IPS-15b (cell line): ENCODE measurements around the gene IQSEC3.

Experiments
- H3K27me3 ChIP-seq: one replicate; pipeline ENCODE4 v1.6.1; 2013; ENCODE audit warnings: low read length; ENCODE audit not compliant: control insufficient read depth, insufficient read depth
- H3K36me3 ChIP-seq: one replicate; pipeline ENCODE4 v1.6.1; 2013; ENCODE audit warnings: low read length; ENCODE audit not compliant: control insufficient read depth, insufficient read depth
- H3K4me1 ChIP-seq: one replicate; pipeline ENCODE4 v1.6.1; 2013; ENCODE audit warnings: mild to moderate bottlenecking, low read length; ENCODE audit not compliant: control insufficient read depth, insufficient read depth
- H3K4me3 ChIP-seq: one replicate; pipeline ENCODE4 v1.5.1; 2013; ENCODE audit warnings: low read depth, low read length
- H3K9ac ChIP-seq: one replicate; pipeline ENCODE4 v1.6.1; 2013; ENCODE audit warnings: low read depth, mild to moderate bottlenecking, low read length
- H3K9me3 ChIP-seq: one replicate; pipeline ENCODE4 v1.6.1; 2013; ENCODE audit warnings: mild to moderate bottlenecking, low read length; ENCODE audit not compliant: control insufficient read depth, insufficient read depth

The IQSEC3 gene

DNA sequence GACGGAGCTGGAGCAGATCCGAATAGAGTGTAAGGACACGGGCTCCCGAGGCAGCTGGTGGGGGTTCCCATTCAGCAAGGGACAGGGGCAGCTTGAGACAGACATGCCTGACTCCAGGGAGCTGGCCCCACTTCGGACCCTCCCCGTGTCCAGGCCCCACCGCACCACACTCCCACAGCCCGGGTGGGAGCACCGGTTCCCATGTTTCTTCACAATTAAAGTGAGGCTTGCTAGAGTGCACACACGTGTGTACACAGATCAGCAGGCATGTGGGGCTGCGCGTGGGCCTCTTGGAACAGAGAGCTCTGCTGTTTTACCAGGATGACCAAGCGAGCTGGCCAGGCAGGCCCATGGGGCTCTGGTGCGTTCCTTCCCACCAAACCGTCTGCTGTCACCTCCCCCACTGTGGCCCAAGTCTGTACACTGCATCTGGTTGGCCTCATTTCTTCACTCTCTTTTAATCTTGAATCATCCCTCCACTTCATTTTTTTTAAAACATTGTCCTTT is 99.3 kb downstream of the IQSEC3 start:
- Histone ChIP-seq H3K9ac (no peak overlapping the region), H3K4me1 (no peaks in the 10 kb centered on the region), H3K27me3 (peaks cover 3% of the 10 kb centered on the region)

DNA sequence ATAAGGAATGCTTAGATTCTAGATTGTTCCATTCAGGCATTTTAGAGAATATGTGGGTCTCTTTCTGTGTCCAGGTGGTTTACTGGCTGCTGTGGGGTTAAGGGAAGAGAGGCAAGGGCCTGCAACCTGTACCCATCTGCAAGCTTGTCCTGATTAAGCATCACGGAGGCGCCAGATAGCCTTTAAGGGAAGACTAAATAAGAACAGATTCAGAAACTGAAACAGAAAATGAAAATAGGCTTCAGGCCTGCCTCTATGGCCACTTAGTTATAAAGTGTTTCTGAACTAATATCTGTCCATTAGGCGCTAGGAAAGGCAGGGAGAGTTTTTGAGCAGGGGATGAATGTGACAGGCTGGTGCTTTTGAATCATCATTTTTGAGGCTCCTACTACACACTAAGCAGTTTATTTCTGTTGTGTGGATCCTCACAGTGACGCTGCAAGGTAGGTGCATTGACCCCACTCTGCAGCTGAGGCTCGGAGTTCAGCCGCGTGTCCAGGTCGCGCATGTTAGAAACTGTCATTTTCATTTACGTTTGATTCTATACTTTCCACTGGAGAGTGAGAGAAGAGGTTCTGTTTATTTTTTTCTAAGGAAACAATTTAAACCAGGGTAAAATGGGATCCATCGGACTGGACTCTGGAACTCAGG is 100.0 kb downstream of the IQSEC3 start:
- no peaks in the 10 kb centered on the region for H3K36me3 ChIP-seq
- no peak overlapping the region for H3K9ac ChIP-seq
- H3K27me3 ChIP-seq, result peaks cover 3% of the 10 kb centered on the region
- H3K4me1 ChIP-seq, result no peaks in the 10 kb centered on the region
- no peak overlapping the region for H3K4me3 ChIP-seq
- no peaks in the 10 kb centered on the region for H3K9me3 ChIP-seq

More for the DNA sequence above, 99.3 kb downstream of the IQSEC3 start:
- Histone ChIP-seq H3K9me3 (no peaks in the 10 kb centered on the region), H3K36me3 (no peaks in the 10 kb centered on the region), H3K4me3 (no peak overlapping the region)

DNA sequence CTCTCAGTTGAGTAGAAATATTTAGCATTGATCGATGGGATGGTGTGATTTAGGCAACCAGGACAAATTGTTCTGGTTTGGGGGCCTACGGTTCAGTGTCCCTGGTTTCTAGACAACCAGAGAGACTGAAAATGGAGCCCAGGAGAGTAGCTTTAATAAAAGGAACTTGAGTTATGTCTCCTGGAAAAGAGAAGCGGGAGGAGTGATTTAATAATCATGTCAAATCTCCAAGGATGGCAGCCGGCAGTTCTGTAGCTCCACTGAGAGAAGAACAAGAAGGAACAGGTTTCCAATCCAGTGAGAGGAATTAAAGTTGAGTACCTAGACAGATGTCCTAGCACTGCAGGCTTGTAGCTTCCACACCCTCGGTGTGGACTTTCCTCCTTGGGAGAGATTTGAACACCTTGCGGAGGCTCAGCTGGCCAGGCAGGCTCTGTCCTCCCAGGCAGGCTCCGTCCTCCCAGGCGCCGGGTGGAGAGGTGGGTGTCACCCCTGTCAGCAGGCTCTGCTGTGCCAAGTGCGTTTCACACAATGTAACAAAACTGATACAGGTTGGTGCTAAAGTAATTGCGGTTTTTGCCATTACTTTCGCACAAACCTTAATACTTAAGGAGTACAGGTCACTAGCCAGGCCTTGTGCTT is 101.5 kb downstream of the IQSEC3 start:
- H3K4me1 ChIP-seq, result no peaks in the 10 kb centered on the region
- H3K27me3 ChIP-seq, result peaks cover 3% of the 10 kb centered on the region
- H3K36me3 ChIP-seq, result no peaks in the 10 kb centered on the region
- no peak overlapping the region for H3K9ac ChIP-seq
- H3K9me3 ChIP-seq, result no peaks in the 10 kb centered on the region
- H3K4me3 ChIP-seq, result no peak overlapping the region

GRCh38 chr12:168763-169525 is 102.4 kb downstream of the IQSEC3 start:
- Histone ChIP-seq H3K9ac (no peak overlapping the region), H3K4me1 (no peaks in the 10 kb centered on the region), H3K9me3 (no peaks in the 10 kb centered on the region), H3K36me3 (no peaks in the 10 kb centered on the region), H3K4me3 (no peak overlapping the region), H3K27me3 (peaks cover 2% of the 10 kb centered on the region)

DNA sequence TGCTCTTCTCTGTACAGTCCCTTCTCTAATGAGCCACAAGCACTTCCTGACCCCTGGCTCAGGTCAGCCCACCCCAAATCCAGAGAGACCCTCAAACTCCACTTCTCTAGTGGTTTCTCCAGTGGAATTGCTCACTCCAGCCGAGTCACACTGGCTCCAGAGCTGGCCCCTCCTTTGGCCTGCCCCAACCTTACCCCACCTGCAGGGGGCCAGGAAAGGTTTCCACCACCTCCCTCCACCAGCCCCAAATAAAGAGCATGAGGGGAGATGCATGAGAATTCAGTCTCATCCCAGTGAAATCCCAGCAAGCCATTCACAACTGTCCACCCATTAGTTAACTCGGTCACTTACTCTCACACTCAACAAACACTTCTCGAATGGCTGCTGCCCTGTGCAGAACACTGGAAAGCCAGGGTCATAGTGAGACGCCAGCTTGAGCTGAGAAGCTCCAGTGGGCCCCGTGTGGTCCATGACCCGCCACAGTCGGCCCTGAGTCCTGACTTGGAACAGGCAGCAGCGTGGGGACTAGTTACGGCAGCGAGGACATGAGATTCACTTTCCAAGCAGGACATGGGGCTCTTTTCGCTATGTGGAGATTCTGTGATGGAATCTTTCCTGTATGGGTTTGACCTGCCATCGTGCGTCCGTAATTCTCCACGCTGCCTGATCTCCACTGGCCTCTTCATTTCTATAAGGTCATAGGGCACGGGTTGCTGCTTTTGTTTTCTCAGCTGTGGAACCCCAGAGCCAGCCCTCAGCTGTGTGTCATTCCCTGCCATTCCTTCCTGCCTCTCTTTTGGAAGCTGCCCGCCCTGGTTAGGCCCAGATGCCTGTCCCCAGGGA is 103.2 kb downstream of the IQSEC3 start:
- H3K9ac ChIP-seq, result no peak overlapping the region
- H3K27me3 ChIP-seq, result no peaks in the 10 kb centered on the region
- no peak overlapping the region for H3K4me3 ChIP-seq
- H3K36me3 ChIP-seq, result no peaks in the 10 kb centered on the region
- H3K9me3 ChIP-seq, result no peaks in the 10 kb centered on the region
- no peaks in the 10 kb centered on the region for H3K4me1 ChIP-seq

DNA sequence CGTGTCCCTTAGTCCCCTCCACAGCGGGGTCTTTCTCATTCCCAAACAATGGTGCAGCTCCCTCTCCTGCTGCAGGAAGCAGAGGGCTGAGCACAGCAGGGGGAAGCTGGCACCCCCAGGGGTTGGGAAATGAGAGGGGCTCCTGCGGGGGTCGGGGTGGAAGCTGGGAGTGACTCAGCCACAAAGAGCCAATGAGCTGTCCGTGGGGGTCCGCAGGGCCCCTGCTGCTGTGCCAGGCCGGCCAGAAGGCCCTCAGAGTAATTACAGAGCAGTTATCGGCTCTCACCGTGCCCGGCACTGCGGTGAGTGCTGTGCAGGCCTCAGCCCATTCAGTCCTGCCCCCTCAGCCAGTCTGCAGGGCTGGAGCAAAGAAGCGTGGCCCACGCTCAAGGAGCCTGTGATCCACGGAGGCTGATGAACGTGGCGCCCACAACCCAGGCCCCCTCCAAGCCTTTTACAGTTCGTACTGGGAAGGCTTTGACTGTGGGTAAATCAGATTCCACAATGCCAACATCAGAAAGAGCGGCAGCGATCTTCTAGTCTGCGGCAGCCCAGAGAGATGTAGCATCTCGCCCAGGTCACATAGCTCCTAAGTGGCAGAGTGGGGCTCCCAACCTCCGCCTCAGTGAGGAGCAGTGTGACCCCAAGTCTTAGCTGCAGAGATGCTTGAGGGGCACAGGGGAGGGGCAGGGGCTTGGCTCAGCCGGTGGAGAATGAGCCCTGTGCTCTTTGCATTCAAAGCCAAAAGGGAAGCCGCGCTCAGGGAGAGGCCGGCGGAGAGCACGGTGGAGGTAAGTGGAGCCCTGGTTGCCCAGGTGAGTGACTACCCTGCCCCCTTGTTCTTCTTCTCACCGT is 104.0 kb downstream of the IQSEC3 start:
- H3K4me1 ChIP-seq, result no peaks in the 10 kb centered on the region

GRCh38 chr12:171276-171675 is 104.7 kb downstream of the IQSEC3 start:
- Histone ChIP-seq H3K36me3 (no peaks in the 10 kb centered on the region), H3K9me3 (no peaks in the 10 kb centered on the region), H3K27me3 (no peaks in the 10 kb centered on the region), H3K4me3 (no peak overlapping the region), H3K9ac (no peak overlapping the region), H3K4me1 (no peaks in the 10 kb centered on the region)

More for the DNA sequence above, 104.0 kb downstream of the IQSEC3 start:
- Histone ChIP-seq H3K4me3 (no peak overlapping the region), H3K36me3 (no peaks in the 10 kb centered on the region), H3K27me3 (no peaks in the 10 kb centered on the region), H3K9me3 (no peaks in the 10 kb centered on the region), H3K9ac (no peak overlapping the region)

GRCh38 chr12:171743-172676 is 105.4 kb downstream of the IQSEC3 start:
- Histone ChIP-seq H3K9ac (no peak overlapping the region), H3K9me3 (no peaks in the 10 kb centered on the region), H3K4me3 (no peak overlapping the region), H3K4me1 (no peaks in the 10 kb centered on the region), H3K36me3 (no peaks in the 10 kb centered on the region), H3K27me3 (no peaks in the 10 kb centered on the region)

- Histone ChIP-seq H3K9me3 (no peaks in the 10 kb centered on the region), H3K4me1 (no peaks in the 10 kb centered on the region), H3K27me3 (no peaks in the 10 kb centered on the region), H3K4me3 (no peak overlapping the region), H3K9ac (no peak overlapping the region), H3K36me3 (no peaks in the 10 kb centered on the region)
Observed at GRCh38 chr12:172732-173161, 106.2 kb downstream of the IQSEC3 start.

DNA sequence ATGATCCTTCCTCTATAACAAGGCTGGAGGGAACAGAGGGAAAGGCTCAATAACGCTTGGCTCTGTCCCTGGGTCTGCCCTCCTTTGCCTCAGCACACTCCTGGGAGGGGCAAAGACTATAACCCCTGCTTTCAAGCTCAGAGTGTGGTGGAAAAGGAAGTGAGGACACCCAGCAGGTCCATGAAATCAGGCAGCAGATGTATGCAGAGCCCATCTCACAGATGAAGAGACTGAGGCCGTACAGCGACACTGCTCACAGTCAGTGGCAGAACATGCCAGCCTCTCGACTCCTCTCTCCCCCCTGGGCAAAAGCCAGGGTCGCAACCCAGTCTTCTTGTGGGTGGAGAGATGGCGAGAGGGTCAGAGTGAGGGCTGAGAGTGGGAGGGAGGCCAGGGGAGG is 107.6 kb downstream of the IQSEC3 start:
- Histone ChIP-seq H3K4me1 (no peaks in the 10 kb centered on the region), H3K9ac (no peak overlapping the region), H3K4me3 (no peak overlapping the region), H3K36me3 (no peaks in the 10 kb centered on the region), H3K9me3 (no peaks in the 10 kb centered on the region), H3K27me3 (no peaks in the 10 kb centered on the region)
